SK-MEL-5 (cell line): Measurements from ENCODE around the gene STAG2. TPM values are rescaled to one million over a fixed set of nuclear protein-coding genes. Genes with fewer than 3 reads are reported as not detected.
"Not testable (repeated sequence)": the region's sequence is repeated elsewhere in the genome, so short reads cannot be mapped to it uniquely, and the experiment has no call there.

Experiments used
- DNase-seq: peaks from one replicate; pipeline ENCODE4 v3.0.0-alpha.2; 2016; ENCODE audit warnings: low read depth, low spot score
- in situ Hi-C: cut with HindIII; loops from 2 replicates; pipeline ENCODE4 v1.10.0; 2016; ENCODE audit warnings: low sequenced_read_pairs, high pct_unique_total_duplicates, low pct_unique_long_range_greater_than_20kb
- total RNA-seq: library from RNA; depleted of rRNA; stranded (reverse); fragments of >200 nt; shearing (Covaris generic); gene quantifications from 2 replicates; pipeline ENCODE4 v1.2.3, GENCODE V29; 2014; rRNA removed

The STAG2 gene
- total RNA-seq, 1 experiment from 2014 or later, result 100 TPM

DNA sequence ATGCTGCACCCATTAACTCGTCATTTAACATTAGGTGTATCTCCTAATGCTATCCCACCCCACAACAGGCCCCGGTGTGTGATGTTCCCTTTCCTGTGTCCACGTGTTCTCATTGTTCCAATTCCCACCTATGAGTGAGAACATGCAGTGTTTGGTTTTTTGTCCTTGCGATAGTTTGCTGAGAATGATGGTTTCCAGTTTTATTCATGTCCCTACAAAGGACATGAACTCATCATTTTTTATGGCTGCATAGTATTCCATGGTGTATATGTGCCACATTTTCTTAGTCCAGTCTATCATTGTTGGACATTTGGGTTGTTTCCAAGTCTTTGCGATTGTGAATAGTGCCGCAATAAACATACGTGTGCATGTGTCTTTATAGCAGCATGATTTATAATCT, 143.0 kb downstream of the STAG2 start:
- in situ Hi-C loops, DNase-seq: not testable (repeated sequence)

DNA sequence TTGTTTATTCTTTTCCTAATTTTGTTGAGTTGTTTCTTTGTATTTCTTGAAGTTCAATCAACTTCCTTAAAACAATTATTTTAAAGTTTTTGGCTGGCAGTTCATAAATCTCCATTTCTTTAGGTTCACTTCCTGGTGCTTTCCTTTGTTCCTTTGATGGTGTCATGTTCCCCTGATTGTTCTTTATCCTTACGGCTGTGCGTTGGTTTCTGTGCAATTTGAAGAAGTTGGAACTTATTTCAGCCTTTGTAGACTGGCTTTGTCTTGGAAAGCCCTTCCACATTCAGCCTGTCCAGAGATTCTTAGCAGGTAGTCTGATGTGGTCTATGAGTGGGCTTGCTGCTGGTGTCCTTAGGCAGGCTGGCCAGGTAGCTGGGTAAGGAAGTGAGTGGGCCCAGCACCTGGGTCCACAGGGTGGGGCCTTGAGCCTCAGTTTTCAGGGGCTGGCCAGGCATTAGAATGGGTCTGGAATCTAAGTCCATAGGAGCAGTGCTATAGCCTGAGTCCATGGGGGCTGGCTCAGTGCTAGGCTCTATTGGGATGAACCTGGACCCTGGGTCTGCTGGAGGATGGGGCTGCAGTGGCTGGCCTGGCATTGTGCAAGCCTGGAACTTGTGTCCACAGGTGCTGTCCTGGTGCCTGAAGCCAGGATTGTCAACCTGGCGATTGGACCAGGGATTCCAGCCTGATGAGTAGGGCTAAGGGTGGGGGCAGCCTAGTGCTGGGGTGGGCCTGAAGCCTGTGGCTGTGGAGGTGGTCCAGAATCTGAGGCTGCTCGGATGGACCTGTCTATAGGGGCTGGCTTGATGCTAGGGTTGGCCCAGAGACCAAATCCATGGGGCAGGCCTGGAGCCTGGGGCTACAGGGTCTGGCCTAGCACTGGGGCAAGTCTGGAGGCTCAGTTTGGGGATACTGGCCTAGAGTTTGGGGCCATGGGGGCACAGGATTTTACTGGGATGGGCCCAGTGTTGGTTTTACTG, 152.4 kb downstream of the STAG2 start:
- in situ Hi-C loops, result no loop called here
- no peak for DNase-seq

DNA sequence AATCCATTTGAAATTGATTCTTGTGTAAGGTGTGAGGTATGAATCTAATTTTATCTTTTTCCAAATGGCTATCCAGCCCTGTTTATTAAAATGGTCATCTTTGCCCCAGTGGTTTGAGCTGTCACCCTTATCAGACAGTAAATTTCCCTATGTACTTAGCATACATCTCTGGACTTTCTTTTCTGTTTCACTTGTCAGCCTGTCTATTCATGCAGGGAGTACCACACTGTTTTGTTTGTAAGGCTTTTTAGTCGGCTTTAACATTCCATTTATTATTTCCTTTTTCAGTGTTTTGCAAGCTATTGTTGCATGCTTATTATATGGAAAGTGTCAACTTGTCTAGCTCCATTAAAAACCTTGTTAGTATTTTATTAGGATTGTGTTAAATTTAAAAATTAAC, 155.8 kb downstream of the STAG2 start:
- no peak for DNase-seq
- in situ Hi-C loops, result no loop called here

DNA sequence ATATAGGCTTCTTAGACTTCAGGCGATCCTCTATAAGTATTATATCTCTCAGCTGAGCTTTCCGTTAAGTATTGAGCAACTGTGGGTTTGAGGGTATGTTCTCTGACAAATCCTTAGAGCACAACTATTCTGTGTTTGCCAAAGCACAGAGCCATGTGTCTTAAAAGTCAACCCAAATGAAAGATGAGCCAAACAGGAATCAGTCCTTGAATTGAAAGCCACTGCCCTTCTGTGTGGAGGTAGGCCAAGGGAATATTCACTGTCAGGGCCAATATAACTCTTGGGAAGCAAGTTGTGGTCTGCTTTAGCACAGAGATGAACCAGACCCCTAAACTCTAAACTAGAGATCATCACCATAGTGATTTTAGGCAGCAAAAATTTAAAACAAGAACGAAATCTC, 164.0 kb downstream of the STAG2 start:
- in situ Hi-C loops, result no loop called here
- DNase-seq, result no peak

DNA sequence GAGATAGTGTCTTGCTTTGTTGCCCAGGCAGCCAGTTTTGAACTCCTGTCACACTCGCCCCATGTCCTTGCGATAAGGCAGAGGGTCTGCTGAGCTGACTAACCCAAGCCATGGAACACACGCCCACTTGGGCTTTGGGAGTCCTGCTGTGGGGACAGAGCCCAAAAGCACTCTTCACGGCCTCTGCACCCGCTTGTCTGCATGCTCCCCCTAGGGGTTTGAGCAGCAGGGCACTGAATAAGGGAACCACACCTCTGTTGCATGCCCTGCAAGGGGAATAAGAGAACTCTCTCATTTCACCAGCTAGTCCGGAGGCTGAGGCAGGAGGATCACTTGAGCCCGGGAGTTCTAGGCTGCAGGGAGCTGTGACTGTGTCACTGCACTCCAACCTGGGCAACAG, 166.0 kb downstream of the STAG2 start:
- in situ Hi-C loops, result no loop called here
- no peak for DNase-seq

DNA sequence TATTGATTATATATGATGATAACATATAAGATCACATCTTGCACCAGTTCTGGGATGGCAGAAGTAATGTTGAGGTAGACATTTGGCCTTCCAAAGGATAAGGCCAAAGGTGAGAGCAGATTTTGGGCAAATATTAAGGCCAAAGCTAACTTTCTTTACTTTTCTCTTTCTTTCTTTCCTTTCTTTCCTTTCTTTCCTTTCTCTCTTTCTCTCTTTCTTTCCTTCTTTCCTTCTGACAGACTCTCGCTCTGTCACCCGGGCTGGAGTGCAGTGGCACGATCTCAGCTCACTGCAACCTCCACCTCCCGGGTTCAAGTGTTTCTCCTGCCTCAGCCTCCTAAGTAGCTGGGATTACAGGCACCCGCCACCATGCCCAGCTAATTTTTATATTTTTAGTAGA, 170.9 kb downstream of the STAG2 start:
- DNase-seq, in situ Hi-C loops: not testable (repeated sequence)

DNA sequence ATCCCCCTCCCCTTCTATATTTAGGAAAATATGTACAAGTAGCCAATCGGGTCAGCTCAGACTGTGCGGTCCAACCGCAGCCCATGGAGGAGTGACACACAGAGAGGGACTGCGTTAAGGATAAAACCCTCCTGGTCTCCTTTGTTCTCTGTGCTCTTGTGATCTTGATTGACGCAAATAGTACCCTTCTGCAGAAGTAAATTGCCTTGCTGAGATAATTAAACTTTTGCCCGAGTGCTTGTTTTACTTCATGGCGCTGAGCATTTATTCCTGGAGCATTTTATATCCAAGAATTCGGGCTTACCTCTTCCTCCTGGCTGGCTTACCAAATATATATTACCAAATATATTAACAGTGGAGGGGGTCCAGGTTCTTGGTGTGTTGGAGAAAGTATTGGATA, 184.2 kb downstream of the STAG2 start:
- no peak for DNase-seq
- in situ Hi-C loops, result no loop called here

DNA sequence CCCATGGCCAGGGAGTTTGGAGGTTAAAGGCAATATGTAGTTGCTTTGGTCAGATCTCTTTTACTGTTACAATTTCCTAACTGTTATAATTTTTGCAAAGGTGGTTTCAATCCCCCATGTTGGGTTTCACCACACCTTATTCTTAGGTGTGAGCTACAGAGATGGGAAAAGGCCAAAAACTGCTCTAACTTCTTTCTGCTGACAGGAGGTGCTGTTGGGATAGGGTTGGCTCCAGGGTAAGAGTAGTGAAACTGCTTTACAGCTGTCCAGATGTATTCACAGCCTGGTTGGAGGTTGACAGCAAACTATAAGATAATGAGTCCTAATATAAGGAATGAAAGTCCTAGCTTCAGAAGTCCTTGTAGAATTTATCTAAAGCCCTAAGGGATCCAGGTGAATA, 189.7 kb downstream of the STAG2 start:
- in situ Hi-C loops, result no loop called here
- no peak for DNase-seq

Other genes with a start within 250 kb of the STAG2 start
- gene THOC2, start 228.7 kb upstream of the STAG2 start, total RNA-seq, result 59.7 and 63.0 TPM in 2 replicates
- 38.3 and 40.3 TPM in 2 replicates for gene XIAP, start 101.7 kb upstream of the STAG2 start, total RNA-seq